Measurements from ENCODE around the gene PPP1R27. TPM values are rescaled to one million over a fixed set of nuclear protein-coding genes. Genes with fewer than 3 reads are reported as not detected.

Gene PPP1R27
- total and polyA plus RNA-seq, 9 of the 15 experiments (the other 6 are each of a cell fraction or from before 2014, with no cell fraction given): 0.29 to 6.9 (median 1.5) TPM; not detected in 2

DNA sequence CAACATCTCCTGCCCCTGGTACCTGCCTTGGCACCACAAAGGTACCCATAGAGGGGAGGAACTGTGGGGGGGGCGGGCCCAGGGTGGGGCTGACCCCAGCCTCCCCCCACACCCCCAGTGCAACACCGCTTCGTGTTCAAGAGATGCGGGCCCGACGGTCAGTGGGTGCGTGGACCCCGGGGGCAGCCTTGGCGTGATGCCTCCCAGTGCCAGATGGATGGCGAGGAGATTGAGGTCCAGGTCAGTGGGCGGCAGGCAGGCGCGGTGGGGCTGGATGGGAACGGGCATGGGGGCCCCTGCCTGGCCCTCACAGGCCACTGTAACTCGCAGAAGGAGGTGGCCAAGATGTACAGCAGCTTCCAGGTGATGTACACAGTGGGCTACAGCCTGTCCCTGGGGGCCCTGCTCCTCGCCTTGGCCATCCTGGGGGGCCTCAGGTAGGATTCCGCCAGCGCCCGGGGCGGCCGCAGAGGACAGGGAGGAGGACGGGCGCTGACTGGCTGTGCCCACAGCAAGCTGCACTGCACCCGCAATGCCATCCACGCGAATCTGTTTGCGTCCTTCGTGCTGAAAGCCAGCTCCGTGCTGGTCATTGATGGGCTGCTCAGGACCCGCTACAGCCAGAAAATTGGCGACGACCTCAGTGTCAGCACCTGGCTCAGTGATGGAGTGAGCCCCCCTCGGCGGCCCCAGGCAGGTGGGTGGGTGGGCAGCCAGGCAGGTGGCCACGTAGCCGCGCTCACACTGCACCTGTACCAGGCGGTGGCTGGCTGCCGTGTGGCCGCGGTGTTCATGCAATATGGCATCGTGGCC lies 23.8 kb downstream of the PPP1R27 start (continued):
- TF ChIP-seq, protein P1, sequence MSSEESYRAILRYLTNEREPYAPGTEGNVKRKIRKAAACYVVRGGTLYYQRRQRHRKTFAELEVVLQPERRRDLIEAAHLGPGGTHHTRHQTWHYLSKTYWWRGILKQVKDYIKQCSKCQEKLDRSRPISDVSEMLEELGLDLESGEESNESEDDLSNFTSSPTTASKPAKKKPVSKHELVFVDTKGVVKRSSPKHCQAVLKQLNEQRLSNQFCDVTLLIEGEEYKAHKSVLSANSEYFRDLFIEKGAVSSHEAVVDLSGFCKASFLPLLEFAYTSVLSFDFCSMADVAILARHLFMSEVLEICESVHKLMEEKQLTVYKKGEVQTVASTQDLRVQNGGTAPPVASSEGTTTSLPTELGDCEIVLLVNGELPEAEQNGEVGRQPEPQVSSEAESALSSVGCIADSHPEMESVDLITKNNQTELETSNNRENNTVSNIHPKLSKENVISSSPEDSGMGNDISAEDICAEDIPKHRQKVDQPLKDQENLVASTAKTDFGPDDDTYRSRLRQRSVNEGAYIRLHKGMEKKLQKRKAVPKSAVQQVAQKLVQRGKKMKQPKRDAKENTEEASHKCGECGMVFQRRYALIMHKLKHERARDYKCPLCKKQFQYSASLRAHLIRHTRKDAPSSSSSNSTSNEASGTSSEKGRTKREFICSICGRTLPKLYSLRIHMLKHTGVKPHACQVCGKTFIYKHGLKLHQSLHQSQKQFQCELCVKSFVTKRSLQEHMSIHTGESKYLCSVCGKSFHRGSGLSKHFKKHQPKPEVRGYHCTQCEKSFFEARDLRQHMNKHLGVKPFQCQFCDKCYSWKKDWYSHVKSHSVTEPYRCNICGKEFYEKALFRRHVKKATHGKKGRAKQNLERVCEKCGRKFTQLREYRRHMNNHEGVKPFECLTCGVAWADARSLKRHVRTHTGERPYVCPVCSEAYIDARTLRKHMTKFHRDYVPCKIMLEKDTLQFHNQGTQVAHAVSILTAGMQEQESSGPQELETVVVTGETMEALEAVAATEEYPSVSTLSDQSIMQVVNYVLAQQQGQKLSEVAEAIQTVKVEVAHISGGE (CRISPR knock-in tag; IDR thresholded peaks at IDR 0.05): no peak
- TF ChIP-seq, protein P2, sequence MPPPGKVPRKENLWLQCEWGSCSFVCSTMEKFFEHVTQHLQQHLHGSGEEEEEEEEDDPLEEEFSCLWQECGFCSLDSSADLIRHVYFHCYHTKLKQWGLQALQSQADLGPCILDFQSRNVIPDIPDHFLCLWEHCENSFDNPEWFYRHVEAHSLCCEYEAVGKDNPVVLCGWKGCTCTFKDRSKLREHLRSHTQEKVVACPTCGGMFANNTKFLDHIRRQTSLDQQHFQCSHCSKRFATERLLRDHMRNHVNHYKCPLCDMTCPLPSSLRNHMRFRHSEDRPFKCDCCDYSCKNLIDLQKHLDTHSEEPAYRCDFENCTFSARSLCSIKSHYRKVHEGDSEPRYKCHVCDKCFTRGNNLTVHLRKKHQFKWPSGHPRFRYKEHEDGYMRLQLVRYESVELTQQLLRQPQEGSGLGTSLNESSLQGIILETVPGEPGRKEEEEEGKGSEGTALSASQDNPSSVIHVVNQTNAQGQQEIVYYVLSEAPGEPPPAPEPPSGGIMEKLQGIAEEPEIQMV (tag; conservative IDR thresholded peaks at IDR 0.05; ENCODE audit: low read depth): no peak
- TF ChIP-seq, protein P3, sequence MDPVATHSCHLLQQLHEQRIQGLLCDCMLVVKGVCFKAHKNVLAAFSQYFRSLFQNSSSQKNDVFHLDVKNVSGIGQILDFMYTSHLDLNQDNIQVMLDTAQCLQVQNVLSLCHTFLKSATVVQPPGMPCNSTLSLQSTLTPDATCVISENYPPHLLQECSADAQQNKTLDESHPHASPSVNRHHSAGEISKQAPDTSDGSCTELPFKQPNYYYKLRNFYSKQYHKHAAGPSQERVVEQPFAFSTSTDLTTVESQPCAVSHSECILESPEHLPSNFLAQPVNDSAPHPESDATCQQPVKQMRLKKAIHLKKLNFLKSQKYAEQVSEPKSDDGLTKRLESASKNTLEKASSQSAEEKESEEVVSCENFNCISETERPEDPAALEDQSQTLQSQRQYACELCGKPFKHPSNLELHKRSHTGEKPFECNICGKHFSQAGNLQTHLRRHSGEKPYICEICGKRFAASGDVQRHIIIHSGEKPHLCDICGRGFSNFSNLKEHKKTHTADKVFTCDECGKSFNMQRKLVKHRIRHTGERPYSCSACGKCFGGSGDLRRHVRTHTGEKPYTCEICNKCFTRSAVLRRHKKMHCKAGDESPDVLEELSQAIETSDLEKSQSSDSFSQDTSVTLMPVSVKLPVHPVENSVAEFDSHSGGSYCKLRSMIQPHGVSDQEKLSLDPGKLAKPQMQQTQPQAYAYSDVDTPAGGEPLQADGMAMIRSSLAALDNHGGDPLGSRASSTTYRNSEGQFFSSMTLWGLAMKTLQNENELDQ (CRISPR knock-in tag; IDR thresholded peaks at IDR 0.05; ENCODE audit: borderline replicate concordance): no peak
- TF ChIP-seq, protein P4, sequence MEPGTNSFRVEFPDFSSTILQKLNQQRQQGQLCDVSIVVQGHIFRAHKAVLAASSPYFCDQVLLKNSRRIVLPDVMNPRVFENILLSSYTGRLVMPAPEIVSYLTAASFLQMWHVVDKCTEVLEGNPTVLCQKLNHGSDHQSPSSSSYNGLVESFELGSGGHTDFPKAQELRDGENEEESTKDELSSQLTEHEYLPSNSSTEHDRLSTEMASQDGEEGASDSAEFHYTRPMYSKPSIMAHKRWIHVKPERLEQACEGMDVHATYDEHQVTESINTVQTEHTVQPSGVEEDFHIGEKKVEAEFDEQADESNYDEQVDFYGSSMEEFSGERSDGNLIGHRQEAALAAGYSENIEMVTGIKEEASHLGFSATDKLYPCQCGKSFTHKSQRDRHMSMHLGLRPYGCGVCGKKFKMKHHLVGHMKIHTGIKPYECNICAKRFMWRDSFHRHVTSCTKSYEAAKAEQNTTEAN (CRISPR knock-in tag; IDR thresholded peaks at IDR 0.05): no peak
- TF ChIP-seq, protein P5, sequence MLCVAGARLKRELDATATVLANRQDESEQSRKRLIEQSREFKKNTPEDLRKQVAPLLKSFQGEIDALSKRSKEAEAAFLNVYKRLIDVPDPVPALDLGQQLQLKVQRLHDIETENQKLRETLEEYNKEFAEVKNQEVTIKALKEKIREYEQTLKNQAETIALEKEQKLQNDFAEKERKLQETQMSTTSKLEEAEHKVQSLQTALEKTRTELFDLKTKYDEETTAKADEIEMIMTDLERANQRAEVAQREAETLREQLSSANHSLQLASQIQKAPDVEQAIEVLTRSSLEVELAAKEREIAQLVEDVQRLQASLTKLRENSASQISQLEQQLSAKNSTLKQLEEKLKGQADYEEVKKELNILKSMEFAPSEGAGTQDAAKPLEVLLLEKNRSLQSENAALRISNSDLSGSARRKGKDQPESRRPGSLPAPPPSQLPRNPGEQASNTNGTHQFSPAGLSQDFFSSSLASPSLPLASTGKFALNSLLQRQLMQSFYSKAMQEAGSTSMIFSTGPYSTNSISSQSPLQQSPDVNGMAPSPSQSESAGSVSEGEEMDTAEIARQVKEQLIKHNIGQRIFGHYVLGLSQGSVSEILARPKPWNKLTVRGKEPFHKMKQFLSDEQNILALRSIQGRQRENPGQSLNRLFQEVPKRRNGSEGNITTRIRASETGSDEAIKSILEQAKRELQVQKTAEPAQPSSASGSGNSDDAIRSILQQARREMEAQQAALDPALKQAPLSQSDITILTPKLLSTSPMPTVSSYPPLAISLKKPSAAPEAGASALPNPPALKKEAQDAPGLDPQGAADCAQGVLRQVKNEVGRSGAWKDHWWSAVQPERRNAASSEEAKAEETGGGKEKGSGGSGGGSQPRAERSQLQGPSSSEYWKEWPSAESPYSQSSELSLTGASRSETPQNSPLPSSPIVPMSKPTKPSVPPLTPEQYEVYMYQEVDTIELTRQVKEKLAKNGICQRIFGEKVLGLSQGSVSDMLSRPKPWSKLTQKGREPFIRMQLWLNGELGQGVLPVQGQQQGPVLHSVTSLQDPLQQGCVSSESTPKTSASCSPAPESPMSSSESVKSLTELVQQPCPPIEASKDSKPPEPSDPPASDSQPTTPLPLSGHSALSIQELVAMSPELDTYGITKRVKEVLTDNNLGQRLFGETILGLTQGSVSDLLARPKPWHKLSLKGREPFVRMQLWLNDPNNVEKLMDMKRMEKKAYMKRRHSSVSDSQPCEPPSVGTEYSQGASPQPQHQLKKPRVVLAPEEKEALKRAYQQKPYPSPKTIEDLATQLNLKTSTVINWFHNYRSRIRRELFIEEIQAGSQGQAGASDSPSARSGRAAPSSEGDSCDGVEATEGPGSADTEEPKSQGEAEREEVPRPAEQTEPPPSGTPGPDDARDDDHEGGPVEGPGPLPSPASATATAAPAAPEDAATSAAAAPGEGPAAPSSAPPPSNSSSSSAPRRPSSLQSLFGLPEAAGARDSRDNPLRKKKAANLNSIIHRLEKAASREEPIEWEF (CRISPR knock-in tag; IDR thresholded peaks at IDR 0.05): no peak
- TF ChIP-seq, protein P6, sequence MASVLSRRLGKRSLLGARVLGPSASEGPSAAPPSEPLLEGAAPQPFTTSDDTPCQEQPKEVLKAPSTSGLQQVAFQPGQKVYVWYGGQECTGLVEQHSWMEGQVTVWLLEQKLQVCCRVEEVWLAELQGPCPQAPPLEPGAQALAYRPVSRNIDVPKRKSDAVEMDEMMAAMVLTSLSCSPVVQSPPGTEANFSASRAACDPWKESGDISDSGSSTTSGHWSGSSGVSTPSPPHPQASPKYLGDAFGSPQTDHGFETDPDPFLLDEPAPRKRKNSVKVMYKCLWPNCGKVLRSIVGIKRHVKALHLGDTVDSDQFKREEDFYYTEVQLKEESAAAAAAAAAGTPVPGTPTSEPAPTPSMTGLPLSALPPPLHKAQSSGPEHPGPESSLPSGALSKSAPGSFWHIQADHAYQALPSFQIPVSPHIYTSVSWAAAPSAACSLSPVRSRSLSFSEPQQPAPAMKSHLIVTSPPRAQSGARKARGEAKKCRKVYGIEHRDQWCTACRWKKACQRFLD (CRISPR knock-in tag; IDR thresholded peaks at IDR 0.05): no peak
- no peak for TF ChIP-seq FOXJ3 (CRISPR knock-in tag; IDR thresholded peaks at IDR 0.05)
- TF ChIP-seq ZC3H11A (IDR thresholded peaks at IDR 0.05; ENCODE audit: low read depth, low read length): no peak
